Kidney (tissue), 2 donors: ENCODE measurements around the gene TMPRSS11D. TPM values are rescaled to one million over a fixed set of nuclear protein-coding genes. Genes with fewer than 3 reads are reported as not detected.

Source experiments
- polyA plus RNA-seq: library from polyadenylated mRNA; stranded (reverse); fragments of 350-450 nt; fragmentation: Illumina TruSeq; extraction: RNeasy Lipid Tissue Mini Kit (QIAGEN cat#74804); gene quantifications from one replicate; pipeline ENCODE4 v1.2.3, GENCODE V29; 2014; ENCODE audit warnings: low read depth, low replicate concordance; ENCODE audit not compliant: insufficient read depth
- total RNA-seq: library from RNA; stranded (reverse); fragmentation: NEBNext Ultra II Directional; extraction: Animal tissue kit (Norgen Biotek cat#: 25700); gene quantifications from one replicate; pipeline ENCODE4 v1.2.1, GENCODE V29; 2021
- donor health status: DM: yes; HTN: yes; CAD: no.

TMPRSS11D gene
- total and polyA plus RNA-seq, 2 donors from 2014 or later, result not detected

Other genes starting within 250 kb of the TMPRSS11D start
- gene UBA6, start 182.8 kb downstream of the TMPRSS11D start, total RNA-seq, result 45.8 TPM
- gene UBA6, start 182.8 kb downstream of the TMPRSS11D start, polyA plus RNA-seq, result 5.2 TPM
- not detected for gene GNRHR, start 129.6 kb downstream of the TMPRSS11D start, total RNA-seq
- not detected for gene GNRHR, start 129.6 kb downstream of the TMPRSS11D start, polyA plus RNA-seq
- not detected for gene TMPRSS11A, start 79.5 kb upstream of the TMPRSS11D start, total RNA-seq
- not detected for gene TMPRSS11A, start 79.5 kb upstream of the TMPRSS11D start, polyA plus RNA-seq
- gene TMPRSS11F, start 245.9 kb upstream of the TMPRSS11D start, total RNA-seq, result not detected
- gene TMPRSS11F, start 245.9 kb upstream of the TMPRSS11D start, polyA plus RNA-seq, result not detected